GM12878 (cell line): ENCODE measurements around the gene ATRN. TPM values are rescaled to one million over a fixed set of nuclear protein-coding genes. Genes with fewer than 3 reads are reported as not detected.
A peak's percentile ranks its signal among the peaks of the same experiment; 100 is the strongest.

Source experiments
- ATF2 ChIP-seq: IDR thresholded peaks from 2 replicates; pipeline ENCODE4 v1.6.1; 2012; ENCODE audit warnings: low read length, inconsistent platforms
- CBX5 ChIP-seq: sonication (generic); IDR thresholded peaks from 2 replicates; pipeline ENCODE4 v1.6.1; 2016; ENCODE audit warnings: low read depth, moderate library complexity, mild to moderate bottlenecking, inconsistent platforms
- EP300 ChIP-seq, 2 experiments: fragments of 150-350 bp in 1 of 2; IDR thresholded peaks; 2 replicates each; pipeline ENCODE4 v1.6.1; 2011 to 2012; ENCODE audit warnings: low read depth in 2 of 2, low read length in 2 of 2, borderline replicate concordance in 1 of 2, improper control_type of control experiment in 1 of 2, inconsistent platforms in 1 of 2; ENCODE audit not compliant: control insufficient read depth in 1 of 2
- HSF1 ChIP-seq: fragments of 150-350 bp; IDR thresholded peaks from 2 replicates; pipeline ENCODE4 v1.6.1; 2014; ENCODE audit warnings: mild to moderate bottlenecking, low read depth, low read length
- JUNB ChIP-seq: IDR thresholded peaks from 2 replicates; pipeline ENCODE4 v1.6.1; 2016; ENCODE audit warnings: antibody characterized with exemption, mild to moderate bottlenecking
- KAT2A ChIP-seq: conservative IDR thresholded peaks from 2 replicates; pipeline ENCODE4 v1.6.1; 2011; ENCODE audit warnings: low read depth, low read length; ENCODE audit not compliant: control insufficient read depth
- LARP7 ChIP-seq: fragments of 450-650 bp; IDR thresholded peaks from 2 replicates; pipeline ENCODE4 v1.6.1; 2017; ENCODE audit warnings: mild to moderate bottlenecking
- MYB ChIP-seq: fragments of 150-350 bp; IDR thresholded peaks from 2 replicates; pipeline ENCODE4 v1.6.1; 2014; ENCODE audit warnings: mild to moderate bottlenecking, low read depth, low read length, borderline replicate concordance
- NBN ChIP-seq: fragments of 450-650 bp; IDR thresholded peaks from 2 replicates; pipeline ENCODE4 v1.6.1; 2016
- PRDM15 ChIP-seq: fragments of 450-650 bp; formaldehyde crosslinking; IDR thresholded peaks from 2 replicates; pipeline ENCODE4 v1.4.0; 2020; ENCODE audit warnings: mild to moderate bottlenecking, moderate library complexity
- RB1 ChIP-seq: fragments of 450-650 bp; formaldehyde crosslinking; IDR thresholded peaks from 2 replicates; pipeline ENCODE4 v1.6.1; 2017; ENCODE audit warnings: mild to moderate bottlenecking, borderline replicate concordance
- SMAD5 ChIP-seq: IDR thresholded peaks from 2 replicates; pipeline ENCODE4 v1.6.1; 2016; ENCODE audit warnings: antibody characterized with exemption, low read depth
- SUZ12 ChIP-seq: fragments of 200-600 bp; sonication (generic); IDR thresholded peaks from one replicate; pipeline ENCODE4 v1.6.1; 2018; ENCODE audit warnings: antibody characterized with exemption, mild to moderate bottlenecking; ENCODE audit not compliant: unreplicated experiment
- TCF3 ChIP-seq: IDR thresholded peaks from 2 replicates; pipeline ENCODE4 v1.6.1; 2012; ENCODE audit warnings: low read depth, mild to moderate bottlenecking, low read length, borderline replicate concordance; ENCODE audit not compliant: insufficient read depth
- YBX1 ChIP-seq: fragments of 450-650 bp; IDR thresholded peaks from 2 replicates; pipeline ENCODE4 v1.6.1; 2016; ENCODE audit warnings: antibody characterized with exemption
- ZBED1 ChIP-seq: IDR thresholded peaks from 2 replicates; pipeline ENCODE4 v1.6.1; 2016; ENCODE audit warnings: borderline replicate concordance
- ZNF592 ChIP-seq: fragments of 450-650 bp; IDR thresholded peaks from 2 replicates; pipeline ENCODE4 v1.6.1; 2017; ENCODE audit warnings: mild to moderate bottlenecking, moderate library complexity
- ZSCAN29 ChIP-seq: fragments of 450-650 bp; IDR thresholded peaks from 2 replicates; pipeline ENCODE4 v1.6.1; 2017; ENCODE audit warnings: mild to moderate bottlenecking, moderate library complexity
- ZZZ3 ChIP-seq: IDR thresholded peaks from 2 replicates; pipeline ENCODE4 v1.6.1; 2011; ENCODE audit warnings: low read depth; ENCODE audit not compliant: control insufficient read depth, insufficient read length
- polyA plus RNA-seq, 11 experiments: library from polyadenylated mRNA; depleted of rRNA in 4 of 11; unstranded in 6 of 11; stranded (reverse) in 5 of 11; fragments of >200 nt; fragmentation: Nextera tagmentation in 4 of 11; fragmentation: Illumina TruSeq in 1 of 11; extraction: Ambion mirVana in 4 of 11; extraction: Trizol in 1 of 11; gene quantifications; 1 replicate in 1 of 11; 2 replicates in 10 of 11; pipeline versions ENCODE4 v1.2.1 to v1.2.3, GENCODE V29; 2011 to 2016; ENCODE audit warnings: inconsistent platforms in 2 of 11, missing spikeins in 2 of 11, low read depth in 1 of 11
- total RNA-seq, 4 experiments: library from RNA; depleted of rRNA in 3 of 4; stranded (reverse); fragments of >200 nt in 3 of 4; fragmentation: Illumina TruSeq in 1 of 4; extraction: Trizol in 1 of 4; gene quantifications; 2 replicates each; pipeline versions ENCODE4 v1.2.1 to v1.2.3, GENCODE V29; 2013 to 2021

The ATRN gene
- total and polyA plus RNA-seq, 10 of the 15 experiments (the other 5 are each of a cell fraction or from before 2014, with no cell fraction given), result 0.71 to 11.6 (median 6.9) TPM

- no peak for TF ChIP-seq SMAD5
- peak; percentile 74 for TF ChIP-seq ATF2
- no peak for TF ChIP-seq HSF1
- TF ChIP-seq SUZ12, result no peak
- 0 out of 2 replicates have a peak, but pooled peaks have one; percentile 54 for TF ChIP-seq CBX5
- TF ChIP-seq ZBED1, result 0 out of 2 replicates have a peak, but pooled peaks have one; percentile 41
- peak in 1 of 2 experiments; percentile 90; a peak in 2 of 4 replicates for TF ChIP-seq EP300 (IDR thresholded peaks at IDR 0.05; ENCODE audit: borderline replicate concordance in 1 of 2, control insufficient read depth in 1 of 2, low read depth in 2 of 2, low read length in 2 of 2)
- peak; percentile 80 for TF ChIP-seq NBN
- TF ChIP-seq YBX1, result no peak
- TF ChIP-seq PRDM15 (CRISPR knock-in tag), result no peak
- TF ChIP-seq ZSCAN29, result no peak
- no peak for TF ChIP-seq ZZZ3
- no peak for TF ChIP-seq RB1
- no peak for TF ChIP-seq TCF3
- no peak for TF ChIP-seq LARP7
- peak; percentile 93 for TF ChIP-seq JUNB
- no peak for TF ChIP-seq KAT2A
- TF ChIP-seq ZNF592, result no peak
- TF ChIP-seq MYB, result no peak
Observed at GRCh38 chr20:3658716-3659491, 188.1 kb downstream of the ATRN start (continued).
